Endothelial cell of umbilical vein (primary cell): ENCODE data around the gene DSP.

Experiments
- EZH2 ChIP-seq: IDR thresholded peaks from 2 replicates; pipeline ENCODE4 v1.6.1; 2012; ENCODE audit warnings: borderline replicate concordance, low read depth, mild to moderate bottlenecking, moderate library complexity, low read length, inconsistent platforms; ENCODE audit not compliant: severe bottlenecking
- MYC ChIP-seq: IDR thresholded peaks from one replicate; pipeline ENCODE4 v1.6.1; 2011; ENCODE audit warnings: mild to moderate bottlenecking, low read depth, low read length

- TF ChIP-seq MYC, result no peak
- no peak for TF ChIP-seq EZH2
Observed at GRCh38 chr6:7562769-7563168, 21.3 kb downstream of the DSP start.
